HCT116 (cell line): ENCODE data around the gene IL22RA2. TPM values are rescaled to one million over a fixed set of nuclear protein-coding genes. Genes with fewer than 3 reads are reported as not detected.

Source experiments
- ATAC-seq: fragments of 200-7000 bp; cut with Tn5 transposase; 2 replicates; pipeline ENCODE4 v1.9.1; 2020; ENCODE audit warnings: mild to moderate bottlenecking, moderate library complexity
- BruUV-seq: library from RNA; stranded (reverse); fragments of 400-500 nt; replicated peaks from 2 replicates; lab custom pipeline; 2021; lab: Mats Ljungman, UMichigan
- CTCF ChIA-PET: fragments of 300-600 bp; sonication (Branson Sonifier 250); formaldehyde crosslinking; loops from one replicate; lab custom pipeline; 2021; ENCODE audit warnings: antibody characterized with exemption; lab: Charles Lee
- POLR2A ChIA-PET: fragments of 300-600, 350-600 bp; sonication (Branson Sonifier 250); formaldehyde crosslinking; loops from one replicate; lab custom pipeline; 2021; ENCODE audit warnings: antibody characterized with exemption; lab: Charles Lee
- RAD21 ChIA-PET, 2 experiments: fragments of 300-600 bp; sonication (Branson Sonifier 250); formaldehyde crosslinking; loops; one replicate each; lab custom pipeline; 2023; ENCODE audit warnings: low total read pairs in 2 of 2; ENCODE audit not compliant: uncharacterized antibody in 2 of 2, unreplicated experiment in 2 of 2, low non-redundant PET in 1 of 2; lab: Charles Lee
- DNase-seq: peaks from one replicate; pipeline ENCODE4 v3.0.0-alpha.2; 2010; ENCODE audit warnings: low read depth, low spot score
- H2AFZ ChIP-seq: fragments of 200-600 bp; shearing (Covaris generic), sonication (generic); 2 replicates; pipeline ENCODE4 v1.6.1; 2017; ENCODE audit warnings: low read depth, mixed run types, mixed read lengths, antibody characterized with exemption, low read length; ENCODE audit not compliant: poor library complexity, severe bottlenecking
- H3K27ac ChIP-seq: 2 replicates; pipeline ENCODE4 v1.5.1; 2012; ENCODE audit warnings: low read depth, low read length
- H3K27me3 ChIP-seq: fragments of 200-600 bp; sonication (generic); 2 replicates; pipeline ENCODE4 v1.6.1; 2016; ENCODE audit warnings: mixed run types, low read length, mixed read lengths; ENCODE audit not compliant: insufficient read depth
- H3K36me3 ChIP-seq, 2 experiments: fragments of 200-500 bp in 1 of 2; fragments of 200-600 bp in 1 of 2; sonication (Bioruptor generic) in 1 of 2; sonication (generic) in 1 of 2; 2 replicates each; pipeline versions ENCODE4 v1.5.1 to v1.6.1; 2014 to 2016; ENCODE audit warnings: low read length in 2 of 2, inconsistent platforms in 1 of 2, mixed read lengths in 1 of 2, mixed run types in 1 of 2; ENCODE audit not compliant: insufficient read depth in 2 of 2, control insufficient read depth in 1 of 2
- H3K4me1 ChIP-seq, 2 experiments: fragments of 200-600 bp in 1 of 2; sonication (generic) in 1 of 2; 2 replicates each; pipeline versions ENCODE4 v1.5.1 to v1.6.1; 2012 to 2017; ENCODE audit warnings: low read length in 2 of 2, inconsistent platforms in 1 of 2, mild to moderate bottlenecking in 1 of 2, mixed read lengths in 1 of 2, mixed run types in 1 of 2, moderate library complexity in 1 of 2; ENCODE audit not compliant: insufficient read depth in 2 of 2, control insufficient read depth in 1 of 2
- H3K4me2 ChIP-seq: fragments of 200-600 bp; sonication (generic); 2 replicates; pipeline ENCODE4 v1.6.1; 2017; ENCODE audit warnings: mixed run types, low read length, mixed read lengths
- H3K4me3 ChIP-seq, 2 experiments: fragments of 200-600 bp in 1 of 2; sonication (generic) in 1 of 2; replicated peaks in 1 of 2; 2 replicates each; pipeline ENCODE4 v1.5.1; 2011 to 2016; ENCODE audit warnings: low read length in 2 of 2, control low read depth in 1 of 2, low read depth in 1 of 2, mild to moderate bottlenecking in 1 of 2, mixed read lengths in 1 of 2, mixed run types in 1 of 2
- H3K79me2 ChIP-seq: fragments of 200-600 bp; sonication (generic); 2 replicates; pipeline ENCODE4 v1.6.1; 2017; ENCODE audit warnings: mild to moderate bottlenecking, mixed run types, low read length, moderate library complexity, mixed read lengths; ENCODE audit not compliant: insufficient read depth
- H3K9ac ChIP-seq: fragments of 200-600 bp; sonication (generic); 2 replicates; pipeline ENCODE4 v1.6.1; 2016; ENCODE audit warnings: low read length, mixed read lengths
- H3K9me2 ChIP-seq: fragments of 200-600 bp; sonication (generic), shearing (Covaris generic); 2 replicates; pipeline ENCODE4 v1.6.1; 2017; ENCODE audit warnings: mixed run types, mild to moderate bottlenecking, moderate library complexity; ENCODE audit not compliant: insufficient read depth
- H3K9me3 ChIP-seq, 2 experiments: fragments of 200-500 bp in 1 of 2; fragments of 200-600 bp in 1 of 2; sonication (Bioruptor generic) in 1 of 2; sonication (generic) in 1 of 2; 2 replicates each; pipeline ENCODE4 v1.6.1; 2014 to 2017; ENCODE audit warnings: low read length in 2 of 2, mixed read lengths in 2 of 2, inconsistent platforms in 1 of 2, low read depth in 1 of 2, mild to moderate bottlenecking in 1 of 2, mixed run types in 1 of 2, moderate library complexity in 1 of 2; ENCODE audit not compliant: control insufficient read depth in 1 of 2, insufficient read depth in 1 of 2
- H4K20me1 ChIP-seq: fragments of 200-600 bp; sonication (generic), shearing (Covaris generic); 2 replicates; pipeline ENCODE4 v1.6.1; 2017; ENCODE audit warnings: mixed run types, mild to moderate bottlenecking, moderate library complexity; ENCODE audit not compliant: insufficient read depth
- ATF3 ChIP-seq: IDR thresholded peaks from 2 replicates; pipeline ENCODE4 v1.6.1; 2012
- CTCF ChIP-seq, 3 experiments: fragments of 200-600 bp in 1 of 3; sonication (generic) in 1 of 3; IDR thresholded peaks in 2 of 3; conservative IDR thresholded peaks in 1 of 3; 2 replicates each; pipeline ENCODE4 v1.5.1; 2012 to 2017; ENCODE audit warnings: low read depth in 2 of 3, low read length in 2 of 3, antibody characterized with exemption in 1 of 3, borderline replicate concordance in 1 of 3, control low read depth in 1 of 3, mild to moderate bottlenecking in 1 of 3, mixed read lengths in 1 of 3, mixed run types in 1 of 3, moderate library complexity in 1 of 3; ENCODE audit not compliant: insufficient read depth in 1 of 3
- ELF1 ChIP-seq: IDR thresholded peaks from 2 replicates; pipeline ENCODE4 v1.6.1; 2012; ENCODE audit warnings: low read depth, borderline replicate concordance
- EZH2 ChIP-seq: fragments of 200-600 bp; sonication (generic); IDR thresholded peaks from 2 replicates; pipeline ENCODE4 v1.6.1; 2017; ENCODE audit warnings: antibody characterized with exemption, mixed run types
- FOSL1 ChIP-seq: IDR thresholded peaks from 2 replicates; pipeline ENCODE4 v1.6.1; 2012; ENCODE audit warnings: low read depth
- JUND ChIP-seq: IDR thresholded peaks from 2 replicates; pipeline ENCODE4 v1.6.1; 2012
- POLR2A ChIP-seq: IDR thresholded peaks from 2 replicates; pipeline ENCODE4 v1.7.0; 2011; ENCODE audit warnings: borderline replicate concordance; ENCODE audit not compliant: insufficient read depth, insufficient read length; ENCODE audit errors: extremely low read depth
- POLR2AphosphoS5 ChIP-seq: IDR thresholded peaks from 2 replicates; pipeline ENCODE4 v1.6.1; 2011; ENCODE audit warnings: mild to moderate bottlenecking, low read depth, low read length, moderate library complexity
- SRF ChIP-seq: IDR thresholded peaks from 2 replicates; pipeline ENCODE4 v1.6.1; 2012; ENCODE audit warnings: low read depth
- TCF7L2 ChIP-seq: IDR thresholded peaks from 2 replicates; pipeline ENCODE4 v1.7.0; 2011; ENCODE audit warnings: borderline replicate concordance, inconsistent platforms; ENCODE audit not compliant: insufficient read depth, insufficient read length; ENCODE audit errors: extremely low read depth
- YY1 ChIP-seq: IDR thresholded peaks from 2 replicates; pipeline ENCODE4 v1.6.1; 2011; ENCODE audit warnings: low read length, low read depth, moderate library complexity, mild to moderate bottlenecking; ENCODE audit not compliant: insufficient replicate concordance; ENCODE audit errors: extremely low read depth
- intact Hi-C: fragments of 100-400 bp; cut with micrococcal nuclease; formaldehyde crosslinking; loops from 2 replicates; pipeline ENCODE4 v1.10.0; 2022
- total RNA-seq: library from RNA; stranded (reverse); gene quantifications from one replicate; pipeline ENCODE4 v1.2.1, GENCODE V29; 2021; ENCODE audit not compliant: unreplicated experiment
- TF ChIP-seq, protein P1 (sequence below): IDR thresholded peaks from 2 replicates; pipeline ENCODE4 v1.6.1; 2011; ENCODE audit warnings: mild to moderate bottlenecking, low read length, moderate library complexity; ENCODE audit not compliant: insufficient replicate concordance; ENCODE audit errors: extremely low read depth

Gene IL22RA2
- total RNA-seq, 1 experiment from 2014 or later = not detected

DNA sequence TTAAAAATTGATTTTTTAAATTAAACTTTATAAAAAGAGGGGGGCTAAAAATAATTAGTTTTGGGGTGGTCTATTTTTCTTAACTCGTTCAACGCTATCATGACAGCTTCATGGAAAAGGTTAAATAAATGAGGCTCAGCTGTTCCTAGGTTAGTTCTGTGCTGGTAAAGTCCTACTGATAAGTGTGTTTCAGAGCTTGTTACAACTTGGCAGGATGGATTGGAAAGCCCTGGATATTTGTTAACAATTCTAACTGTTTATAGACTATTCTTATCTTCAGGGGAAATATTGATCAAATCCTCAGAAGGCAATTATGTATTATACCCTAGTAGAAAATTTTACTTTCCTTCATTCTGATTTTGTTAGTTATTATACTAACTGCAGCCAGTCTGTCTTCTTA is 50.4 kb downstream of the IL22RA2 start:
- BruUV-seq = no TSS peak
- CTCF ChIA-PET = no interaction called here
- no peak for ATAC-seq

More for the DNA sequence above, 50.4 kb downstream of the IL22RA2 start:
- TF ChIP-seq SRF (no peak), FOSL1 (no peak), YY1 (no peak), JUND (no peak), POLR2AphosphoS5 (no peak), TCF7L2 (no peak), ATF3 (no peak), POLR2A (no peak), EZH2 (no peak), CTCF (IDR thresholded peaks at IDR 0.05 in 2 of 3, conservative IDR thresholded peaks at IDR 0.05 in 1 of 3; ENCODE audit: borderline replicate concordance in 1 of 3, insufficient read depth in 1 of 3, low read depth in 2 of 3, low read length in 2 of 3) (no peak), ELF1 (no peak)
- TF ChIP-seq, protein P1, sequence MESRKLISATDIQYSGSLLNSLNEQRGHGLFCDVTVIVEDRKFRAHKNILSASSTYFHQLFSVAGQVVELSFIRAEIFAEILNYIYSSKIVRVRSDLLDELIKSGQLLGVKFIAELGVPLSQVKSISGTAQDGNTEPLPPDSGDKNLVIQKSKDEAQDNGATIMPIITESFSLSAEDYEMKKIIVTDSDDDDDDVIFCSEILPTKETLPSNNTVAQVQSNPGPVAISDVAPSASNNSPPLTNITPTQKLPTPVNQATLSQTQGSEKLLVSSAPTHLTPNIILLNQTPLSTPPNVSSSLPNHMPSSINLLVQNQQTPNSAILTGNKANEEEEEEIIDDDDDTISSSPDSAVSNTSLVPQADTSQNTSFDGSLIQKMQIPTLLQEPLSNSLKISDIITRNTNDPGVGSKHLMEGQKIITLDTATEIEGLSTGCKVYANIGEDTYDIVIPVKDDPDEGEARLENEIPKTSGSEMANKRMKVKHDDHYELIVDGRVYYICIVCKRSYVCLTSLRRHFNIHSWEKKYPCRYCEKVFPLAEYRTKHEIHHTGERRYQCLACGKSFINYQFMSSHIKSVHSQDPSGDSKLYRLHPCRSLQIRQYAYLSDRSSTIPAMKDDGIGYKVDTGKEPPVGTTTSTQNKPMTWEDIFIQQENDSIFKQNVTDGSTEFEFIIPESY = no peak
- H3K4me2 ChIP-seq = no peak overlapping the region
- no peak overlapping the region for H3K4me3 ChIP-seq
- no peaks in the 10 kb centered on the region for H3K79me2 ChIP-seq
- H3K9ac ChIP-seq = no peak overlapping the region
- H2AFZ ChIP-seq = no peak overlapping the region
- no peak overlapping the region for H3K27ac ChIP-seq
- ChIA-PET RAD21 (no interaction called here), POLR2A (no interaction called here)
- no peaks in the 10 kb centered on the region for H4K20me1 ChIP-seq
- no peaks in the 10 kb centered on the region for H3K9me3 ChIP-seq
- intact Hi-C loops = no loop called here
- no peaks in the 10 kb centered on the region for H3K36me3 ChIP-seq
- H3K4me1 ChIP-seq = no peaks in the 10 kb centered on the region
- no peak for DNase-seq
- no peaks in the 10 kb centered on the region for H3K9me2 ChIP-seq
- H3K27me3 ChIP-seq = no peaks in the 10 kb centered on the region
